Thyroid gland (tissue), 4 donors: ENCODE data around the gene FAM186B. TPM values are rescaled to one million over a fixed set of nuclear protein-coding genes. Genes with fewer than 3 reads are reported as not detected.

Experiments
- DNase-seq, 2 donors: peaks; one replicate each; pipeline ENCODE4 v3.0.0-alpha.2; 2019
- H3K27ac ChIP-seq, 3 donors: fragments of 200-600 bp; sonication (generic); 1 replicate in 2 of 3; 2 replicates in 1 of 3; pipeline ENCODE4 v1.5.1; 2016 to 2019; ENCODE audit warnings: mild to moderate bottlenecking in 1 of 3, moderate library complexity in 1 of 3
- H3K27me3 ChIP-seq: fragments of 200-600 bp; sonication (generic); one replicate; pipeline ENCODE4 v1.5.1; 2019
- H3K36me3 ChIP-seq, 2 donors: fragments of 200-600 bp; sonication (generic); one replicate each; pipeline ENCODE4 v1.5.1; 2016 to 2019
- H3K4me1 ChIP-seq, 2 donors: fragments of 200-600 bp; sonication (generic); one replicate each; pipeline ENCODE4 v1.5.1; 2017 to 2019
- H3K4me3 ChIP-seq, 3 donors: fragments of 200-600 bp; sonication (generic); replicated peaks in 1 of 3; 1 replicate in 2 of 3; 2 replicates in 1 of 3; pipeline ENCODE4 v1.5.1; 2016; ENCODE audit warnings: mild to moderate bottlenecking in 1 of 3
- H3K9me3 ChIP-seq: fragments of 200-600 bp; sonication (generic); one replicate; pipeline ENCODE4 v1.5.1; 2017
- CTCF ChIP-seq, 6 experiments: fragments of 200-600 bp in 3 of 6; fragments of 450-650 bp in 3 of 6; sonication (generic) in 3 of 6; IDR thresholded peaks; one replicate each; pipeline ENCODE4 v1.5.1; 2016 to 2019; ENCODE audit warnings: antibody characterized with exemption in 6 of 6, mild to moderate bottlenecking in 2 of 6, inconsistent platforms in 1 of 6, moderate library complexity in 1 of 6
- POLR2A ChIP-seq, 2 donors: fragments of 450-650 bp; IDR thresholded peaks; one replicate each; pipeline ENCODE4 v1.6.1; 2017; ENCODE audit warnings: antibody characterized with exemption in 2 of 2, mild to moderate bottlenecking in 2 of 2, moderate library complexity in 1 of 2
- WGBS, 2 donors: methylation state at CpG; one replicate each; pipeline ENCODE4 v1.1.5; 2017; 5-methylcytosine and 5-hydroxymethylcytosine counted together
- intact Hi-C: fragments of 100-400 bp; cut with DNase I; formaldehyde crosslinking; loops from one replicate; pipeline ENCODE4 v1.15.1; 2023
- total RNA-seq, 4 donors: library from RNA; depleted of rRNA; stranded (reverse); fragments of >200 nt; gene quantifications; one replicate each; pipeline ENCODE4 v1.2.3, GENCODE V29; 2016

The FAM186B gene
- total RNA-seq, 4 donors from 2014 or later, result 1.1 to 2.1 (median 1.4) TPM

GRCh38 chr12:49548822-49549648, 56.4 kb downstream of the FAM186B start:
- H3K27ac ChIP-seq, result no peak overlapping the region
- TF ChIP-seq POLR2A (IDR thresholded peaks at IDR 0.05) (no peak), CTCF (IDR thresholded peaks at IDR 0.05) (peak in 5 of 6 experiments; percentile 21 to 54 (median 26))
- no peaks in the 10 kb centered on the region for H3K27me3 ChIP-seq

GRCh38 chr12:49548481-49548821, 57.0 kb downstream of the FAM186B start:
- no peaks in the 10 kb centered on the region for H3K36me3 ChIP-seq
- no peaks in the 10 kb centered on the region for H3K9me3 ChIP-seq
- peak overlapping the region in 1 of 3 donors; percentile 16 for H3K4me3 ChIP-seq
- 51 to 64% methylated on average over 8 of the region's 8 CpGs for WGBS, 2 donors
- H3K27ac ChIP-seq, result no peak overlapping the region
- peaks cover 12 to 13% of the 10 kb centered on the region in 2 donors for H3K4me1 ChIP-seq
- no peak for TF ChIP-seq POLR2A (IDR thresholded peaks at IDR 0.05)
- DNase-seq, result no peak
- intact Hi-C loops, result no loop called here
- H3K27me3 ChIP-seq, result no peaks in the 10 kb centered on the region

More at GRCh38 chr12:49548822-49549648, 56.4 kb downstream of the FAM186B start:
- no peaks in the 10 kb centered on the region for H3K36me3 ChIP-seq
- intact Hi-C loops, result no loop called here
- peaks cover 12 to 13% of the 10 kb centered on the region in 2 donors for H3K4me1 ChIP-seq
- DNase-seq, result peak; percentile 44 to 57
- 7 to 13% methylated on average over 7 to 42 of the region's 70 CpGs for WGBS, 2 donors
- H3K9me3 ChIP-seq, result no peaks in the 10 kb centered on the region
- peak overlapping the region in 2 of 3 donors; percentile 14 to 16 for H3K4me3 ChIP-seq

- no peak for DNase-seq
- no peak overlapping the region for H3K4me3 ChIP-seq
- H3K27me3 ChIP-seq, result no peaks in the 10 kb centered on the region
- intact Hi-C loops, result no loop called here
- TF ChIP-seq POLR2A (IDR thresholded peaks at IDR 0.05) (no peak), CTCF (IDR thresholded peaks at IDR 0.05) (no peak)
- peaks cover 12 to 13% of the 10 kb centered on the region in 2 donors for H3K4me1 ChIP-seq
- 83 to 89% methylated on average over 7 of the region's 7 CpGs for WGBS, 2 donors
- H3K9me3 ChIP-seq, result no peaks in the 10 kb centered on the region
- no peak overlapping the region for H3K27ac ChIP-seq
- no peaks in the 10 kb centered on the region for H3K36me3 ChIP-seq
These were observed 58.2 kb downstream of the FAM186B start for GRCh38 chr12:49547090-49547690.

- H3K4me3 ChIP-seq, result no peak overlapping the region
- no peak for DNase-seq
- intact Hi-C loops, result no loop called here
- no peaks in the 10 kb centered on the region for H3K27me3 ChIP-seq
- peaks cover 12 to 13% of the 10 kb centered on the region in 2 donors for H3K4me1 ChIP-seq
- no peaks in the 10 kb centered on the region for H3K9me3 ChIP-seq
- no peak overlapping the region for H3K27ac ChIP-seq
- H3K36me3 ChIP-seq, result no peaks in the 10 kb centered on the region
- TF ChIP-seq CTCF (IDR thresholded peaks at IDR 0.05) (no peak), POLR2A (IDR thresholded peaks at IDR 0.05) (no peak)
- 79% methylated on average over 3 of the region's 3 CpGs; no CpG with 5 or more reads in 1 of the 2 donors for WGBS, 2 donors
These were observed 59.0 kb downstream of the FAM186B start for GRCh38 chr12:49546481-49546880.

- H3K9me3 ChIP-seq, result no peaks in the 10 kb centered on the region
- H3K4me3 ChIP-seq, result no peak overlapping the region
- no peak for DNase-seq
- TF ChIP-seq POLR2A (IDR thresholded peaks at IDR 0.05), result no peak
- TF ChIP-seq CTCF (IDR thresholded peaks at IDR 0.05), result no peak
- WGBS, 2 donors, result 75 to 91% methylated on average over 3 to 4 of the region's 4 CpGs
- intact Hi-C loops, result no loop called here
- peaks cover 12 to 13% of the 10 kb centered on the region in 2 donors for H3K4me1 ChIP-seq
- no peak overlapping the region for H3K27ac ChIP-seq
- no peaks in the 10 kb centered on the region for H3K27me3 ChIP-seq
- H3K36me3 ChIP-seq, result no peaks in the 10 kb centered on the region
These were observed 59.6 kb downstream of the FAM186B start for GRCh38 chr12:49545815-49546214.
